IMR-90 (cell line): ENCODE data around the gene PRKAR2A. TPM values are rescaled to one million over a fixed set of nuclear protein-coding genes. Genes with fewer than 3 reads are reported as not detected.

Experiments used
- ATAC-seq: fragments of 200-7000 bp; cut with Tn5 transposase; 2 replicates; pipeline ENCODE4 v1.9.1; 2020; ENCODE audit warnings: low read depth, mild to moderate bottlenecking, moderate library complexity
- BruUV-seq: library from RNA; stranded (reverse); fragments of 400-500 nt; replicated peaks from 2 replicates; lab custom pipeline; 2021; lab: Mats Ljungman, UMichigan
- CTCF ChIA-PET: fragments of 300-600 bp; formaldehyde crosslinking; extraction: SDS; loops from one replicate; lab custom pipeline; 2021; ENCODE audit warnings: antibody characterized with exemption; lab: Yijun Ruan, JAX
- POLR2A ChIA-PET: fragments of 300-600 bp; sonication (Branson Sonifier 250); formaldehyde crosslinking; loops from one replicate; lab custom pipeline; 2022; ENCODE audit warnings: antibody characterized with exemption; ENCODE audit not compliant: unreplicated experiment; lab: Charles Lee
- DNase-seq: peaks from one replicate; pipeline ENCODE4 v3.0.0; 2013
- H2AFZ ChIP-seq: replicated peaks from 2 replicates; pipeline ENCODE3; 2013; ENCODE audit warnings: low read length, mild to moderate bottlenecking; ENCODE audit not compliant: poor library complexity
- H2AK5ac ChIP-seq: 2 replicates; pipeline ENCODE4 v1.6.1; 2013; ENCODE audit warnings: low read depth, low read length, inconsistent platforms
- H2AK9ac ChIP-seq: replicated peaks from 2 replicates; pipeline ENCODE3; 2013; ENCODE audit warnings: mild to moderate bottlenecking, low read depth, low read length, moderate library complexity; ENCODE audit not compliant: poor library complexity
- H2BK120ac ChIP-seq: 2 replicates; pipeline ENCODE4 v1.6.1; 2013; ENCODE audit warnings: low read depth, low read length, inconsistent platforms
- H2BK15ac ChIP-seq: 3 replicates; pipeline ENCODE4 v1.6.1; 2013; ENCODE audit warnings: low read depth, low read length, inconsistent platforms
- H2BK20ac ChIP-seq: 2 replicates; pipeline ENCODE4 v1.6.1; 2013; ENCODE audit warnings: low read depth, mild to moderate bottlenecking, inconsistent platforms, low read length, moderate library complexity
- H2BK5ac ChIP-seq: 2 replicates; pipeline ENCODE4 v1.6.1; 2013; ENCODE audit warnings: mild to moderate bottlenecking, low read depth, low read length, inconsistent platforms; ENCODE audit not compliant: poor library complexity, severe bottlenecking
- H3K14ac ChIP-seq: replicated peaks from 2 replicates; pipeline ENCODE4 v1.6.1; 2013; ENCODE audit warnings: low read depth, low read length, inconsistent platforms
- H3K18ac ChIP-seq: 2 replicates; pipeline ENCODE4 v1.6.1; 2013; ENCODE audit warnings: low read depth, low read length, control low read depth
- H3K23ac ChIP-seq: 2 replicates; pipeline ENCODE4 v1.6.1; 2013; ENCODE audit warnings: low read depth, low read length, inconsistent platforms
- H3K27ac ChIP-seq: 2 replicates; pipeline ENCODE4 v1.5.1; 2013; ENCODE audit warnings: mild to moderate bottlenecking, control low read depth, low read length; ENCODE audit not compliant: insufficient read depth
- H3K27me3 ChIP-seq: 2 replicates; pipeline ENCODE4 v1.6.1; 2013; ENCODE audit warnings: low read length; ENCODE audit not compliant: control insufficient read depth, insufficient read depth
- H3K36me3 ChIP-seq: 2 replicates; pipeline ENCODE4 v1.6.1; 2013; ENCODE audit warnings: low read length, mixed read lengths; ENCODE audit not compliant: control insufficient read depth, insufficient read depth
- H3K4ac ChIP-seq: 2 replicates; pipeline ENCODE4 v1.6.1; 2013; ENCODE audit warnings: low read depth, low read length, inconsistent platforms
- H3K4me1 ChIP-seq: 2 replicates; pipeline ENCODE4 v1.6.1; 2013; ENCODE audit warnings: low read length, mixed read lengths; ENCODE audit not compliant: control insufficient read depth, insufficient read depth
- H3K4me2 ChIP-seq: 2 replicates; pipeline ENCODE4 v1.6.1; 2013; ENCODE audit warnings: low read depth, mild to moderate bottlenecking, control low read depth, low read length, moderate library complexity
- H3K4me3 ChIP-seq: 2 replicates; pipeline ENCODE4 v1.5.1; 2013; ENCODE audit warnings: low read depth, mild to moderate bottlenecking, control low read depth, low read length, moderate library complexity; ENCODE audit not compliant: insufficient read depth
- H3K56ac ChIP-seq: 2 replicates; pipeline ENCODE4 v1.6.1; 2013; ENCODE audit warnings: low read length, inconsistent platforms; ENCODE audit not compliant: insufficient read depth; ENCODE audit errors: extremely low read depth
- H3K79me1 ChIP-seq, 2 experiments: 2 replicates each; pipeline ENCODE4 v1.6.1; 2013; ENCODE audit warnings: low read length in 2 of 2, inconsistent platforms in 1 of 2, low read depth in 1 of 2
- H3K9ac ChIP-seq: 2 replicates; pipeline ENCODE4 v1.6.1; 2013; ENCODE audit warnings: low read depth, low read length, control low read depth
- H3K9me1 ChIP-seq: 2 replicates; pipeline ENCODE4 v1.6.1; 2013; ENCODE audit warnings: low read length, inconsistent platforms; ENCODE audit not compliant: insufficient read depth
- H3K9me3 ChIP-seq: 2 replicates; pipeline ENCODE4 v1.6.1; 2013; ENCODE audit warnings: low read length; ENCODE audit not compliant: control insufficient read depth, insufficient read depth
- H4K20me1 ChIP-seq: 2 replicates; pipeline ENCODE4 v1.6.1; 2013; ENCODE audit warnings: low read length, inconsistent platforms; ENCODE audit not compliant: insufficient read depth
- H4K5ac ChIP-seq: 2 replicates; pipeline ENCODE4 v1.6.1; 2013; ENCODE audit warnings: mild to moderate bottlenecking, low read depth, low read length, control low read depth
- H4K8ac ChIP-seq, 2 experiments: 2 replicates each; pipeline ENCODE4 v1.6.1; 2013; ENCODE audit warnings: low read depth in 2 of 2, low read length in 2 of 2, control low read depth in 1 of 2, inconsistent platforms in 1 of 2
- H4K91ac ChIP-seq: 2 replicates; pipeline ENCODE4 v1.6.1; 2013; ENCODE audit warnings: low read depth, low read length, inconsistent platforms; ENCODE audit not compliant: insufficient read depth
- BHLHE40 ChIP-seq: fragments of 150-350 bp; IDR thresholded peaks from 2 replicates; pipeline ENCODE4 v1.6.1; 2016; ENCODE audit warnings: mild to moderate bottlenecking, low read depth, low read length
- CEBPB ChIP-seq: IDR thresholded peaks from 2 replicates; pipeline ENCODE4 v1.6.1; 2012; ENCODE audit warnings: low read depth, low read length, improper control_type of control experiment
- CHD1 ChIP-seq: IDR thresholded peaks from 2 replicates; pipeline ENCODE4 v1.6.1; 2012; ENCODE audit warnings: low read depth, low read length, improper control_type of control experiment
- FOS ChIP-seq: fragments of 150-350 bp; IDR thresholded peaks from 2 replicates; pipeline ENCODE4 v1.6.1; 2016; ENCODE audit warnings: low read depth, low read length
- MAFK ChIP-seq: IDR thresholded peaks from 2 replicates; pipeline ENCODE4 v1.6.1; 2012; ENCODE audit warnings: low read depth, low read length, improper control_type of control experiment
- MAZ ChIP-seq: IDR thresholded peaks from 2 replicates; pipeline ENCODE4 v1.6.1; 2012; ENCODE audit warnings: low read depth, mild to moderate bottlenecking, low read length, improper control_type of control experiment, moderate library complexity, borderline replicate concordance
- MXI1 ChIP-seq: IDR thresholded peaks from 2 replicates; pipeline ENCODE4 v1.6.1; 2012; ENCODE audit warnings: low read depth, mild to moderate bottlenecking, low read length, moderate library complexity, borderline replicate concordance
- NFE2L2 ChIP-seq: fragments of 150-350 bp; IDR thresholded peaks from 2 replicates; pipeline ENCODE4 v1.6.1; 2016; ENCODE audit warnings: low read depth, mild to moderate bottlenecking, low read length
- POLR2A ChIP-seq: IDR thresholded peaks from 2 replicates; pipeline ENCODE4 v1.6.1; 2012; ENCODE audit warnings: mild to moderate bottlenecking, low read depth, low read length
- RAD21 ChIP-seq: IDR thresholded peaks from 2 replicates; pipeline ENCODE4 v1.6.1; 2012; ENCODE audit warnings: low read length, improper control_type of control experiment
- RCOR1 ChIP-seq: IDR thresholded peaks from 2 replicates; pipeline ENCODE4 v1.6.1; 2012; ENCODE audit warnings: mild to moderate bottlenecking, low read length, improper control_type of control experiment; ENCODE audit not compliant: insufficient replicate concordance
- SMC3 ChIP-seq: fragments of 150-350 bp; IDR thresholded peaks from 2 replicates; pipeline ENCODE4 v1.6.1; 2016; ENCODE audit warnings: low read depth, mild to moderate bottlenecking, antibody characterized with exemption, low read length, moderate library complexity
- WGBS, 2 experiments: methylation state at CpG; one replicate each; pipeline versions ENCODE4 v1.1.5 to v1.1.7; 2013; ENCODE audit warnings: missing lambda C conversion rate in 2 of 2; ENCODE audit not compliant: insufficient read length in 1 of 2; ENCODE audit errors: extremely low coverage in 2 of 2; 5-methylcytosine and 5-hydroxymethylcytosine counted together
- dilution Hi-C: fragments of 300-500 bp; cut with HindIII; formaldehyde crosslinking; loops from one replicate; pipeline ENCODE4 v1.14.3; 2018; ENCODE audit warnings: low sequenced_read_pairs; ENCODE audit not compliant: unreplicated experiment
- in situ Hi-C: fragments of 300-500 bp; cut with MboI; formaldehyde crosslinking; loops from 3 replicates; pipeline ENCODE4 v1.14.3; 2019; ENCODE audit warnings: low sequenced_read_pairs, inconsistent platforms, mixed read lengths
- intact Hi-C: fragments of 100-400 bp; cut with micrococcal nuclease; formaldehyde crosslinking; loops from 2 replicates; pipeline ENCODE4 v1.10.0; 2022
- polyA plus RNA-seq, 3 experiments: library from polyadenylated mRNA; depleted of rRNA; stranded (reverse); fragments of >200 nt; gene quantifications; 2 replicates each; pipeline ENCODE4 v1.2.3, GENCODE V29; 2012; ENCODE audit warnings: low replicate concordance in 1 of 3
- total RNA-seq: library from RNA; depleted of rRNA; stranded (reverse); fragments of >200 nt; gene quantifications from 2 replicates; pipeline ENCODE4 v1.2.3, GENCODE V29; 2012
- TF ChIP-seq, protein P1 (sequence below): conservative IDR thresholded peaks from 2 replicates; pipeline ENCODE4 v1.5.1; 2012; ENCODE audit warnings: mild to moderate bottlenecking, low read depth, low read length, improper control_type of control experiment
- TF ChIP-seq, protein P2 (sequence below): fragments of 150-350 bp; IDR thresholded peaks from 2 replicates; pipeline ENCODE4 v1.6.1; 2016; ENCODE audit warnings: low read depth, mild to moderate bottlenecking, low read length, moderate library complexity, borderline replicate concordance
- TF ChIP-seq, protein P3 (sequence below): fragments of 150-350 bp; IDR thresholded peaks from 2 replicates; pipeline ENCODE4 v1.6.1; 2017; ENCODE audit warnings: mild to moderate bottlenecking, antibody characterized with exemption, low read length, low read depth

The PRKAR2A gene
- total and polyA plus RNA-seq, 2 of the 4 experiments (the other 2 are of a cell fraction): 11.3 to 48.2 TPM

DNA sequence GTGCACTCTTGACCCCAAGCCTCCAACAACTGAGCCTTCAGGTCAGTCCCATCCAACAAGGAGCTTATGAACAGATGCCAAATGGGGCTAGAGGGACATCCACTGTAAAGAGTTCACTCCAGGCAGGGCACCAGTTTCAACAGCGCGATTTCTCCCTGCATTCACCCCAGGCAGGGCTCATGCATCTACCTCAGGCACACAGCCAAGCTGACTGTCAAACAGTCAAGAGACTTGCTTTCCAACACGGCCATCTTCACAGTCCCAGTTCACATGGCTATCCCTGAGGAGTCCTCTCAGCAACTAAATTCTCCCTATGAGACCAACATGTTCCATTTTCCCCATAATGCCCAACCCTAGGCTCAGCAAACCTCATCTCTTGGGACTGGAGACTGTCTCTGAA, 33.3 kb upstream of the PRKAR2A start:
- no peak overlapping the region for H3K18ac ChIP-seq
- no peaks in the 10 kb centered on the region for H3K4me1 ChIP-seq
- BruUV-seq: no TSS peak
- intact Hi-C loops (no loop called here), in situ Hi-C loops (no loop called here), dilution Hi-C loops (no loop called here)
- no peak overlapping the region for H2AK5ac ChIP-seq
- H4K5ac ChIP-seq: no peak overlapping the region
- H4K8ac ChIP-seq: no peak overlapping the region
- H3K56ac ChIP-seq: no peak overlapping the region
- H3K4ac ChIP-seq: no peak overlapping the region
- H3K14ac ChIP-seq: no peak overlapping the region
- POLR2A ChIA-PET: interaction anchor here (0.5 kb wide), 1 partner anchor 166 kb away, joined by 7 read pairs; no protein-coding TSS in a partner anchor
- no peaks in the 10 kb centered on the region for H3K9me3 ChIP-seq
- H4K20me1 ChIP-seq: no peaks in the 10 kb centered on the region; the same call in 1 of the 2 replicates
- CTCF ChIA-PET: no interaction called here
- H3K9me1 ChIP-seq: peaks cover 3% of the 10 kb centered on the region; the same call in 1 of the 2 replicates
- H3K27ac ChIP-seq: no peak overlapping the region
- no peak overlapping the region for H4K91ac ChIP-seq
- peaks cover 6% of the 10 kb centered on the region for H3K36me3 ChIP-seq
- H3K4me3 ChIP-seq: no peak overlapping the region
- no peak overlapping the region for H2AFZ ChIP-seq
- TF ChIP-seq RAD21 (no peak), MXI1 (no peak), CHD1 (no peak), MAZ (no peak), BHLHE40 (no peak), RCOR1 (no peak), MAFK (no peak), CEBPB (no peak), FOS (no peak), POLR2A (no peak), NFE2L2 (no peak), SMC3 (no peak)
- TF ChIP-seq, protein P1, sequence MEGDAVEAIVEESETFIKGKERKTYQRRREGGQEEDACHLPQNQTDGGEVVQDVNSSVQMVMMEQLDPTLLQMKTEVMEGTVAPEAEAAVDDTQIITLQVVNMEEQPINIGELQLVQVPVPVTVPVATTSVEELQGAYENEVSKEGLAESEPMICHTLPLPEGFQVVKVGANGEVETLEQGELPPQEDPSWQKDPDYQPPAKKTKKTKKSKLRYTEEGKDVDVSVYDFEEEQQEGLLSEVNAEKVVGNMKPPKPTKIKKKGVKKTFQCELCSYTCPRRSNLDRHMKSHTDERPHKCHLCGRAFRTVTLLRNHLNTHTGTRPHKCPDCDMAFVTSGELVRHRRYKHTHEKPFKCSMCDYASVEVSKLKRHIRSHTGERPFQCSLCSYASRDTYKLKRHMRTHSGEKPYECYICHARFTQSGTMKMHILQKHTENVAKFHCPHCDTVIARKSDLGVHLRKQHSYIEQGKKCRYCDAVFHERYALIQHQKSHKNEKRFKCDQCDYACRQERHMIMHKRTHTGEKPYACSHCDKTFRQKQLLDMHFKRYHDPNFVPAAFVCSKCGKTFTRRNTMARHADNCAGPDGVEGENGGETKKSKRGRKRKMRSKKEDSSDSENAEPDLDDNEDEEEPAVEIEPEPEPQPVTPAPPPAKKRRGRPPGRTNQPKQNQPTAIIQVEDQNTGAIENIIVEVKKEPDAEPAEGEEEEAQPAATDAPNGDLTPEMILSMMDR: no peak
- TF ChIP-seq, protein P2, sequence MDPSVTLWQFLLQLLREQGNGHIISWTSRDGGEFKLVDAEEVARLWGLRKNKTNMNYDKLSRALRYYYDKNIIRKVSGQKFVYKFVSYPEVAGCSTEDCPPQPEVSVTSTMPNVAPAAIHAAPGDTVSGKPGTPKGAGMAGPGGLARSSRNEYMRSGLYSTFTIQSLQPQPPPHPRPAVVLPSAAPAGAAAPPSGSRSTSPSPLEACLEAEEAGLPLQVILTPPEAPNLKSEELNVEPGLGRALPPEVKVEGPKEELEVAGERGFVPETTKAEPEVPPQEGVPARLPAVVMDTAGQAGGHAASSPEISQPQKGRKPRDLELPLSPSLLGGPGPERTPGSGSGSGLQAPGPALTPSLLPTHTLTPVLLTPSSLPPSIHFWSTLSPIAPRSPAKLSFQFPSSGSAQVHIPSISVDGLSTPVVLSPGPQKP: no peak
- TF ChIP-seq, protein P3, sequence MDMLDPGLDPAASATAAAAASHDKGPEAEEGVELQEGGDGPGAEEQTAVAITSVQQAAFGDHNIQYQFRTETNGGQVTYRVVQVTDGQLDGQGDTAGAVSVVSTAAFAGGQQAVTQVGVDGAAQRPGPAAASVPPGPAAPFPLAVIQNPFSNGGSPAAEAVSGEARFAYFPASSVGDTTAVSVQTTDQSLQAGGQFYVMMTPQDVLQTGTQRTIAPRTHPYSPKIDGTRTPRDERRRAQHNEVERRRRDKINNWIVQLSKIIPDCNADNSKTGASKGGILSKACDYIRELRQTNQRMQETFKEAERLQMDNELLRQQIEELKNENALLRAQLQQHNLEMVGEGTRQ: no peak
- no peak for DNase-seq
- no peak overlapping the region for H2BK120ac ChIP-seq
- no peak overlapping the region for H2AK9ac ChIP-seq
- no peak overlapping the region for H3K4me2 ChIP-seq
- H3K23ac ChIP-seq: no peak overlapping the region
- ATAC-seq: no peak
- WGBS, 2 experiments: 56% methylated on average over 3 of the region's 3 CpGs; no CpG with 5 or more reads in 1 of the 2 experiments
- no peak overlapping the region for H3K9ac ChIP-seq
- H2BK20ac ChIP-seq: no peak overlapping the region
- H3K27me3 ChIP-seq: no peaks in the 10 kb centered on the region
- H2BK5ac ChIP-seq: no peak overlapping the region
- H2BK15ac ChIP-seq: no peak overlapping the region
- peaks cover 0 to 6% of the 10 kb centered on the region in 2 experiments; a peak in 1 of 4 replicates for H3K79me1 ChIP-seq
